ENCODE measurements around the gene DOCK8.

Gene DOCK8

DNA sequence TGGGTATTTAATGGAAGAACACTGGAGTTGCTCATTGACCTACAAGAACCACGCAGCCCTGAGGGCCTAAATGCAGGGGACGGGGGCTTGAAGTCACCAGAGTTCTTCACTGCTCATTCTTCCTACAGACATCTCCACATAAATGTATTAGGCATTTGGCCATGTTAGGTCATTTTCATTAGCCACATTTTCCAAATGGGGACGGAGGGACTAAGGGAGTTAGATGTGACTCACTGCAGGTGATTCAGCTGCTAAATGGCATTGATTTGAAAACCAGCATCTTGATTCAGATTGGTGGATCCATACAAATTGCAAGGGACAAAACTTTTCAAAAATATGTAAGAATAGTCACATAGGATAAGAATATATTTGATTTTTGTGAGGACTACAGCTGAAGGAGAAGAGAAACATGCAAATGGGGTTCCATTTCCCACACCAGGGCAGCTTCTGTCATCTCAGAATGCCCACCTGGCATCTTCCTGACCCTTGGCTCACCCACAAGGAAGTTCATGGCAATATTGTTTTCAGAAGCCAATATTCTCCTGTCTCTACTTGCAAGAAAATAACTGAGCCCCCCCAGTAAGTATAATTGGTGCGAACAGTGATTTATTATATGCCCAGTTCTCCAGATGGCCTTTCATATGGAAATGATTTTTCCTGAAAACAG lies 264.8 kb downstream of the DOCK8 start:
- DNase-seq (no peak), ATAC-seq (replicated peaks) (no peak)
- Mint-ChIP-seq H3K27ac (no peak overlapping the region), H3K4me1 (no peaks in the 10 kb centered on the region), H3K4me3 (no peak overlapping the region), H3K27me3 (no peaks in the 10 kb centered on the region), H3K36me3 (peaks cover 14 to 23% of the 10 kb centered on the region in 2 donors), H3K9me3 (peaks cover 0 to 6% of the 10 kb centered on the region in 2 donors)

DNA sequence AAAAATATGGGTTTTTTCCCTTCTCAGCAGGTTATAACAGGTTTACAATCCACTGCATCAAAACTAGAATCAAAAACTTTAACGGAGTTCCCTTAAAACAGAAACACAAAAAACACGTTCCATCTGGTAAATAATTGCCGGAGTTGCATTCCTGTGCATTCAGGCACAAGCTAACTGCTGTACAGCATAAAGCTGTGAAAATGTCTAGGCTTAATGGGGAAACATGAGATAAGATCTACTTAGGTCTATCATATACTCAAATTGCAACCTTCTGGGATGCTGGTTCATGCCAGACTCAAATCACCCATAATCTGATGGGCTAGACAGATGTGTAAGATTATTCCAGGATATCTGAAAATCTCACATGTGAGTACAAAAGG lies 265.3 kb downstream of the DOCK8 start:
- DNase-seq (no peak), ATAC-seq (replicated peaks) (no peak)
- Mint-ChIP-seq H3K36me3 (peaks cover 14 to 20% of the 10 kb centered on the region in 2 donors), H3K4me1 (no peaks in the 10 kb centered on the region), H3K27ac (no peak overlapping the region), H3K4me3 (no peak overlapping the region), H3K9me3 (peaks cover 0 to 6% of the 10 kb centered on the region in 2 donors), H3K27me3 (no peaks in the 10 kb centered on the region)

DNA sequence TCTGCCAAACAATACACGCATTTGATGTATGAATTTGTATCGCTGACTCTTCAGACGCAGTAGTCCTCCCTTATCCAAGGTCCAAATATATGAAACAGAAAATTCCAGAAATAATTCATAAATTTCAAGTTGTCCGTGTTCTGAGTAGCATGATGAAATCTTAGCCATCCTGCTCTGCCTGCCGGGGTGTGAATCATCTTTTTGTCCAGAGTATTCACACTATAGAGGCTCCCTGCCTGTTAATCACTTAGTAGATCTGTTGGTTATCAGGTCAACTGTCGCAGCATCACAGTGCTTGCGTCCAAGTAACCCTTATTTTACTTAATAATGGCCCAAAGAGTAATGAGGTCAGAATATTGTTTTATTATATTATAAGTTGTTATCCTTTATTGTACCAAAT lies 268.1 kb downstream of the DOCK8 start:
- DNase-seq (no peak), ATAC-seq (replicated peaks) (no peak)
- H3K9me3 Mint-ChIP-seq: peaks cover 0 to 6% of the 10 kb centered on the region in 2 donors
- no peaks in the 10 kb centered on the region for H3K27me3 Mint-ChIP-seq
- no peak overlapping the region for H3K4me3 Mint-ChIP-seq
- H3K36me3 Mint-ChIP-seq: peaks cover 9 to 11% of the 10 kb centered on the region in 2 donors
- H3K4me1 Mint-ChIP-seq: no peaks in the 10 kb centered on the region
- no peak overlapping the region for H3K27ac Mint-ChIP-seq

DNA sequence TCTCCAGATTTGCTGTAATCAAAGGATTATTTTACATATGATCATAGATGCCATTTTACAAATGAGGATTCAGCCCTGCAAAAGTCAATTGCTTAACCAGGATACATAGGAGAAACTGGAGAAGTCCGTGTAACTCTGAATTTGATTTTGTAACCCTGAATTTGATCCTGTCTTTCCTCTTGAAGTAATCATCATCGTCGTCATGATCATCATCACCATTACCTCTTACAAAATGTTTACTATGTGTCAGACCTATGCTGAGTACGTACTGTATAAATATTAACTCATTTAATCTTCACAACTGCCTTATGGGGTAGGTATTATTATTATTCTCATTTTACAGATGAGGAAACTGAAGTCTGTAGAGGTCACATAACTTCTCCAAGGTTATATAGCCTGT lies 271.5 kb downstream of the DOCK8 start:
- ATAC-seq (replicated peaks): no peak
- H3K4me3 Mint-ChIP-seq: no peak overlapping the region
- no peaks in the 10 kb centered on the region for H3K27me3 Mint-ChIP-seq
- no peak for DNase-seq
- H3K4me1 Mint-ChIP-seq: no peaks in the 10 kb centered on the region
- H3K36me3 Mint-ChIP-seq: peaks cover 0 to 7% of the 10 kb centered on the region in 2 donors
- H3K9me3 Mint-ChIP-seq: peaks cover 0 to 6% of the 10 kb centered on the region in 2 donors
- H3K27ac Mint-ChIP-seq: no peak overlapping the region

DNA sequence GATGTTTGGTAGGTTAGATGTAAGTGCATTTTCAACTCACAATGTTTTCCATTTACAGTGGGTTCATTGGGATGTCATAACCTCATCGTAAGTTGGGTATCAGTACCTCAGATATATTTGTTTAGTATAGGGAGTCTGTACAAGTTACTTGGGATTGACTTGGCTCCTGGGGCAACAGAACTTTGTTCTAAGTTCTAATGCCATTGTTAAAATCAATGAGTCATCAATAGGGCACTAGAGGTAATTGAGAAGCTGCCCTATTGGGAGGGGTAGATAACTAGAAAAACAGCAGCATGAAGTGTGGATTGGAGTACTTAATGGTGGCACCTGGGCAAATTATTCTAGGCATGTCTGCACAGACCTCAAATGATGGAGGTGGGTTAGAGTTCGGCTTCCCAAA lies 272.8 kb downstream of the DOCK8 start:
- Mint-ChIP-seq H3K4me1 (no peaks in the 10 kb centered on the region), H3K27ac (no peak overlapping the region), H3K4me3 (no peak overlapping the region), H3K36me3 (peaks cover 0 to 7% of the 10 kb centered on the region in 2 donors), H3K27me3 (no peaks in the 10 kb centered on the region), H3K9me3 (peaks cover 0 to 6% of the 10 kb centered on the region in 2 donors)
- DNase-seq: no peak
- no peak for ATAC-seq (replicated peaks)

DNA sequence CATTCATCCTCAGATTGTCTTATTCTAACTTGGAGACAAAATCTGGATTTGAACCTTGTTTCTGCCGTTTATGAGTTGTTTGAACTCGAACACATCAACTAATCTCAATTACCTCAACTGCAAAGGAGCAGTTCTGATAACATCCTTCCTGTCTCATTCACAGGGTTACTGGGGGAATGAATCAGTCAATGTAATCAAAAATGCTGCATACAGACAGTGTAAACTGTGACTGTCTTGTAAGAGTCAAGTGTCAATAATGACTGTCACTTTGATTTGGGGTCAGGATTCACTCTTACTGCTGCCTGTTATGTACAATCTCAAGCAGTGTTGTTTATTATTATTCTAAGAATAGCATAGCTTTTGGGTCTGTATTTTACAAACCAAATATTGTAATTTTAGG lies 273.8 kb downstream of the DOCK8 start:
- Mint-ChIP-seq H3K9me3 (peaks cover 0 to 6% of the 10 kb centered on the region in 2 donors), H3K36me3 (peaks cover 0 to 7% of the 10 kb centered on the region in 2 donors), H3K27me3 (no peaks in the 10 kb centered on the region), H3K4me3 (no peak overlapping the region), H3K27ac (no peak overlapping the region), H3K4me1 (no peaks in the 10 kb centered on the region)
- no peak for DNase-seq
- ATAC-seq (replicated peaks): no peak

DNA sequence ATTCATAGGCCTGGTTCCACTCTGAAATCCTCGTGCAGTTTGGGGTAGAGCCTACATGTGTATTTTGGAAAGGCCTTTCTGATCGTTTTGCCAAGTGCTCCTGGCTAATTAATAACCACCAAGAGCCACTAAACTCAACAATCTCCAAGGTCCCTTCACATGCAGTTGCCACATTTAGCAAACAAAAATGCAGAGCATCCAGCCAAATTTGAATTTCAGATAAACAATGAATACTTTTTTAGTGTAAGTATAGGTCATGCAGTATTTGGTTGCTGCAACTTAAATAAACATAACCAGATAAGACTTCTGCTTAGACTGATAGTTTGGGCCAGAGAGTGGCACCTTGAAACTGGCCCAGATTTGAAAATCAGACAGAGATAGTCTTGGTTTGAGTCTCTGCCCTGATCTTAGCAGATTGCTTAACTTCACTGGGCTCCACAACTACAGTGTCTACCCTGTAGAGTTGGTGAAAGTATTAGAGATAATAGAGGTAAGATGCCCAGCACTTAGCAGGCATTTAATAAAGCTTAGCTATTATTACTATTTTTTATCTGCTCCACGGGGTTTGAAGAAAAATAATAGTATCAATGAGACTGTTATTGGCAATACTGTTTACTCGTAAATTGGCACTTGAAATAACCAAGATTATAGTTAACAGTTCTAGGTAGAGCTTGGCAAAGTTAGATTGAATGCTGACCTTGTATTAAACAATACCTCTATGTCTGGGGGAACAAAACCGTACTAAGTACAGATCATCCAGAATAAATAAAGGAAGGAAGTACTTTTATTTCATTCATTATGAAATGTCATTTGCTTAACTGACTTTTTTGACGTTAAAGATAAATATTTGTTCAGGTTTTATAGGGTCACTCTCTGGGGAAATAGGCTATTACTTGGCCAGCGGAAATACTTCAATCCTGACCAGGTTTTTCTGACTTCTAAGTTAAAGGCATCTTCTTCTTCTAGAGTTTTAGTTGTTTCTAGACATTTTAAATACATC lies 274.8 kb downstream of the DOCK8 start:
- H3K9me3 Mint-ChIP-seq: no peaks in the 10 kb centered on the region
- no peak for DNase-seq
- no peak overlapping the region for H3K4me3 Mint-ChIP-seq

DNA sequence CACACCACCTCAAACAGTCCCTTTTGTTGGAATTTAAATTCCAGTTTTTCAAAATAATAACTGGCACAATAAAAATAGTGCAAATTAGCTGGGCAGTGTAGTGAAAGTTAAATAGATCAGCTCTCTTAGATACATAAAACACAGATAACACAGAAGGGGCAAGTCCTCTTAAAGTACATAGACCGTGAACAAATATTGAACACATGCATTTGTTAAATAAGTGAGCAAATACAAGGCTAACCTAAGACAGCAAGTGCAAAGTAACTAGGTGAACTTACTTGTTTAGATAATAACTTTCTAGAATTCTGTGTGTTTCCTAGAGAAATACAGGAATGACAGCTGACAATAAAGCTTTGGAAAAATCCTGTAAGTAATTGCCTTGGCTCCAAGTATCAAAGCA lies 280.1 kb downstream of the DOCK8 start:
- H3K36me3 Mint-ChIP-seq: peaks cover 0 to 3% of the 10 kb centered on the region in 2 donors
- no peak for DNase-seq
- no peaks in the 10 kb centered on the region for H3K9me3 Mint-ChIP-seq
- no peak for ATAC-seq (replicated peaks)
- H3K4me3 Mint-ChIP-seq: no peak overlapping the region
- H3K27me3 Mint-ChIP-seq: peaks cover 21 to 24% of the 10 kb centered on the region in 2 donors
- no peak overlapping the region for H3K27ac Mint-ChIP-seq
- H3K4me1 Mint-ChIP-seq: no peaks in the 10 kb centered on the region

More for the DNA sequence above, 274.8 kb downstream of the DOCK8 start:
- Mint-ChIP-seq H3K27ac (no peak overlapping the region), H3K36me3 (peaks cover 1 to 3% of the 10 kb centered on the region in 2 donors), H3K4me1 (no peaks in the 10 kb centered on the region), H3K27me3 (peaks cover 0 to 3% of the 10 kb centered on the region in 2 donors)
- ATAC-seq (replicated peaks): no peak

DNA sequence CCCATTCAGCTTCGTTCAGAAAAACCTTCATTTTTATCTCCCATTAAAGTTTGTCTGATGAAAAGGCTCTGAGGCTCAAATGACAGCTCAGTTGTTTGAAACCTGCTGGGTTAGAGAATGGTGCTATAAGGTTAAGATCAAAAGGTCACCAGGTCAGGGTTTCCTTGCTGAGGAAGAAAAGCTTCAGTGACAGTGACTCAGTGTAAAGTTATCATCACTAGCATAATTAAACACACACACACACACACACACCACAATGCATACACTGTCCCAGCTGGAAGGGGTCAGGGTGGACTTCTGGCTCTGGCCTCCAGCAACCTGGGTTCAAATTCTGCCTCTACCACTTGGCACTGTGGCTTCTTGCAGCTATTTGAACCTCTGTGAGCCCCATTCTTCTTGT lies 281.1 kb downstream of the DOCK8 start:
- H3K4me1 Mint-ChIP-seq: no peaks in the 10 kb centered on the region
- H3K36me3 Mint-ChIP-seq: peaks cover 0 to 3% of the 10 kb centered on the region in 2 donors
- ATAC-seq (replicated peaks): no peak
- no peak overlapping the region for H3K27ac Mint-ChIP-seq
- H3K4me3 Mint-ChIP-seq: no peak overlapping the region
- peaks cover 24 to 26% of the 10 kb centered on the region in 2 donors for H3K27me3 Mint-ChIP-seq
- no peak for DNase-seq
- H3K9me3 Mint-ChIP-seq: no peaks in the 10 kb centered on the region

DNA sequence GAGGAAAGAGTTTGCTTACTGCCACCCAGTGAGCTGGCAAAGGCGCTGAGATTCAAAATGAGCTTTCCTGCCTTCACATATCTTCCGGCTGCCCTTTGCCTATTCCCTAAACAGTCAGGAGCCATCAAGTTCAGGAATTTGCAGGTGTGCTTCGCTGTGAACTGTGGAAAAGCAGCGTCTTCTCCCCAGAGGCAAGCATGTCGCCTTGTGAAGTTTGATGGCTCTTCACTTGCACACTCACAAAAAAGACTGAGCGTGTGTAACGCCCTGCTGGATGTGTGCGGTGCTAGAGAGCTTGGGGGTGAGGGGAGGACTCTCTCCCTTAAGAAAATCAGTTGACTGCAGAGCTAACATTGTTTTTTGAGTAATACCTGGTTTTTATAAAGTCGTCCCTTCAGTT lies 288.7 kb downstream of the DOCK8 start:
- H3K27me3 Mint-ChIP-seq: peaks cover 29 to 34% of the 10 kb centered on the region in 2 donors
- H3K9me3 Mint-ChIP-seq: no peaks in the 10 kb centered on the region
- DNase-seq (no peak), ATAC-seq (replicated peaks) (no peak)
- peaks cover 8 to 11% of the 10 kb centered on the region in 2 donors for H3K4me1 Mint-ChIP-seq
- H3K27ac Mint-ChIP-seq: no peak overlapping the region
- H3K36me3 Mint-ChIP-seq: no peaks in the 10 kb centered on the region
- peak overlapping the region; percentile 86 to 94 for H3K4me3 Mint-ChIP-seq

DNA sequence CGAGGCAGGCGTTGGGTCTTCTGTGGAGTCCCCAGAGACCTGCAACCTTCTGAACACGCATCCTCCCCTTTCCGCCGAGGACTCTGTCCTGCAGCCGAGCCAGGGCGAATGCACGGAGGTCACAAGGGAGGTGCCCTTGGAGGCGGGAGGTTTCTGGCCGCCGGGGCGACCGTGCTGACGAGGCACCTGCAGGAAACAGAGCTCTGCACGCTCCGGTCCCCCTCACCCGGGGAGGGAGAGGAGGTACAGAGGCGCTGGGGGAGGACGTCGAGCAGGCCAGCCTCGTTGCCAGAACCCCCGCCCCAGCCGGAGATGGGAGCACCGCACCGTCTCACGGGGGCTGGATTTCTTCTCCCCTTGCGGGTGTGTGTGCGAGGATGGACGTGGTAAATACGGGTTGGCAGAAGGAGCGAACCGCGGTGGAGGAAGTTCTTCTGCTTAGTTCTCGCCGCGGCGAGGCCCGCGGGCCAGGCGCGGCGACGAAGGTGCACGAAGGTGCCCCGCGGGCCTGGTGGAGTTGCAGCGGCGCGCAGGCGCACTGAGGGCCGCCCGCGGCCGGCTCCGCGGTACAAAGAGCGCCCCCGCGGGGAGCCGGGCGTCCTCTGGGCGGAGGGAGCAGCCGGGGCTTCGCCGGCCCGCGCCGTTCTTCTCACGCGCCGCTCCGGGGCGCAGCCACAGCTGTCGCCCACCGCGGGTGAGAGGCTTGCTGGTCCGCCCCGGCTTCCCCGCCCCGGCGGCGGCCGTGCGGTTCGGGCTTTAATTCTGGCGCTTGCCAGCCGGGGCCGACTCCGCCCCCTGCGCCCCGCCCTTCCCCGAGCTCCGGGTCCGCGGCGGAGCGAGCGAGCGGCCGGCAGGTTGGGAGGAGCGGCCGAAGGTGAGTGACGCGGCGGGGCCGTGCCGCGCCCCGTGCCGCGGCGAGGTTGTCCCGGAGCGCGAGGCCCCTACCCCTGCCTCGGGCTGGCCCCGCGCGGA lies 289.5 kb downstream of the DOCK8 start, which contains the start of gene KANK1:
TSS of gene KANK1 (plus strand) at position 815 of the 972 bp plus-strand sequence.
- DNase-seq: peak; percentile 67
- H3K27me3 Mint-ChIP-seq: peaks cover 34 to 37% of the 10 kb centered on the region in 2 donors
- no peaks in the 10 kb centered on the region for H3K9me3 Mint-ChIP-seq
- ATAC-seq (replicated peaks): peak; percentile 86 to 90
- peaks cover 0 to under 1% of the 10 kb centered on the region in 2 donors for H3K36me3 Mint-ChIP-seq
- H3K4me1 Mint-ChIP-seq: peaks cover 8 to 11% of the 10 kb centered on the region in 2 donors
- H3K4me3 Mint-ChIP-seq: peak within 1 kb of the TSS; percentile 86 to 94
- peak within 1 kb of the TSS; percentile 84 for H3K27ac Mint-ChIP-seq

DNA sequence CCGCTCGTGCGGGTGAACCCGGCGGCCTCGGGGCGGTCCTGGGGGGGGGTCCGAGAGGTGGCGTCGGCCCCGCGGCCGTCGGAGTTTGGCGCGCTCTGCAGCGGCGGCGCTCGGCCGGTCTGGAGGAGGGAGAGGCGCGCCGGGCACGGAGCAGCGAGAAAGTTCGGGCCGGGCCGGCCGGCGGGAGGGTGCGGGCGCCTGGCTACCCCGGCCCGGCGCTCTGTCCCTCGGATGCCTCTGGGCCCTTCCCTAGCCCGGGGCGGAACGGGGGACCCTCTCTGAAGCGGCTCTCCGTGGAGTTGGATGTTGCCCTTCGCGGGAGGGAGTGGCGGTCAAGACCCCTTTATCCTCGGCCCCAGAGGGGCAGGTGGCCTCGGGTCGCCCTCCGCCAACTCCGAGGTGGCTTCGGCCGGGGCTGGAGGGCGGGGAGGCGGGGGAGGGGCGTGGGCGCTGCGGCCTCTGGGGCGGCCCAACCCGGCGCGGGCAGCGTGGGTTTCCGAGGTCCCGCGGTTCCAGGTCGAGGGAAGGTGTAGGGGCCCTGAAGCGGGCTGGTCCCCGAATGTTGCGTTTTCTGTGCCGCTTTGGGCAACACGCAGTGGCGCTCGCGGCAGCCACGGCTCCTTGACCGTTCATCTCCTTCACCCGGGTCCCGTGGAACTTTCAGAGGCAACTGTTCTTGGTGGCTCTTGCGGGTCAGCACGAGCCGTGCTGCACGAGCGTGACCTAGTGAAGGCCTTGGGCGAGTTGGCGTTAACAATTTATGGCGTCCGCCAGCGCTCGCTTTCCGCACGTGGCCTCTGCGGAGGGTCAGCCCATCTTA lies 290.5 kb downstream of the DOCK8 start:
- ATAC-seq (replicated peaks) (peak; percentile 26 to 42), DNase-seq (peak; percentile 2)
- peaks cover 0 to 2% of the 10 kb centered on the region in 2 donors for H3K36me3 Mint-ChIP-seq
- H3K9me3 Mint-ChIP-seq: no peaks in the 10 kb centered on the region
- no peak overlapping the region for H3K27ac Mint-ChIP-seq
- peaks cover 37% of the 10 kb centered on the region in 2 donors for H3K27me3 Mint-ChIP-seq
- peaks cover 8 to 11% of the 10 kb centered on the region in 2 donors for H3K4me1 Mint-ChIP-seq
- H3K4me3 Mint-ChIP-seq: peak overlapping the region; percentile 62 to 70

DNA sequence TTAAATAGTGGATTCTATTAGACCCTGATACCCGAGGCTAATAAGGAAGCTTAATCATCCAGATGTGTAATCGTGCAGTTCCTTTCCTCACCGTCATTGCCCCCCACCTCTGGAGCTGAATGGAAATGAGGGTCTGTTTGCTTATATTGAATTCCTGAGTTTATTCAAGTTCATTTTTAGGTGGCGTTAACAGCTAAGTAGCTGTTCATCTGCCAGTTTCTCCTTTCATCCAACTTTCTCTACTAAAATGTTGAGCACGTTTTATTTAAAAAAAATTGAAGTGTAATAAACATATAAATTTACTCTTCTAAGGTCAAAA lies 291.0 kb downstream of the DOCK8 start:
- H3K36me3 Mint-ChIP-seq: peaks cover 0 to 2% of the 10 kb centered on the region in 2 donors
- H3K9me3 Mint-ChIP-seq: no peaks in the 10 kb centered on the region
- peaks cover 33 to 38% of the 10 kb centered on the region in 2 donors for H3K27me3 Mint-ChIP-seq
- H3K4me1 Mint-ChIP-seq: peaks cover 8 to 11% of the 10 kb centered on the region in 2 donors
- ATAC-seq (replicated peaks) (no peak), DNase-seq (no peak)
- peak overlapping the region; percentile 62 to 70 for H3K4me3 Mint-ChIP-seq
- no peak overlapping the region for H3K27ac Mint-ChIP-seq

Data from stimulated activated naive B cell treated with anti-CD40 and anti-IgM and Interleukin-4, amounts not matched to agents 10 μg/mL and 1 μg/mL and 100 μg/mL, for 72 hours (primary cell).